A549 (cell line): ENCODE data around the gene HINT2. TPM values are rescaled to one million over a fixed set of nuclear protein-coding genes. Genes with fewer than 3 reads are reported as not detected.

Experiments used
- ATAC-seq, 2 experiments: fragments of 200-7000 bp in 1 of 2; fragments of >200 bp in 1 of 2; cut with Nextera tagmentation in 1 of 2; cut with Tn5 transposase in 1 of 2; 3 replicates each; pipeline versions ENCODE4 v1.8.0 to v1.9.1; 2018 to 2020; ENCODE audit warnings: mild to moderate bottlenecking in 1 of 2, moderate library complexity in 1 of 2
- CTCF ChIA-PET: fragments of 300-600 bp; sonication (Branson Sonifier 250); formaldehyde crosslinking; extraction: SDS; loops from one replicate; lab custom pipeline; 2021; ENCODE audit warnings: antibody characterized with exemption, inconsistent platforms; lab: Yijun Ruan, JAX
- POLR2A ChIA-PET: fragments of 350-600 bp; formaldehyde crosslinking; extraction: SDS; loops from one replicate; lab custom pipeline; 2021; ENCODE audit warnings: antibody characterized with exemption, inconsistent platforms; lab: Yijun Ruan, JAX
- DNase-seq, 2 experiments: peaks; one replicate each; pipeline versions ENCODE4 v3.0.0 to v3.0.0-alpha.2; 2011 to 2016; ENCODE audit warnings: low read depth in 1 of 2, low spot score in 1 of 2
- FAIRE-seq: peaks from 2 replicates; lab custom pipeline; 2011; peaks lifted over from hg19 to GRCh38; lab: Jason Lieb, UNC
- H3K27ac ChIP-seq, 2 experiments: fragments of >200 bp; sonication (Bioruptor Twin); formaldehyde crosslinking; 3 replicates each; pipeline ENCODE4 v1.5.1; 2016 to 2017
- H3K4me1 ChIP-seq: fragments of >200 bp; sonication (Bioruptor Twin); formaldehyde crosslinking; 3 replicates; pipeline ENCODE4 v1.6.1; 2016
- H3K4me2 ChIP-seq: fragments of >200 bp; sonication (Bioruptor Twin); formaldehyde crosslinking; 3 replicates; pipeline ENCODE4 v1.6.1; 2016
- H3K4me3 ChIP-seq: fragments of >200 bp; sonication (Bioruptor Twin); formaldehyde crosslinking; 3 replicates; pipeline ENCODE4 v1.5.1; 2016
- H3K9me3 ChIP-seq: fragments of >200 bp; sonication (Bioruptor Twin); formaldehyde crosslinking; 3 replicates; pipeline ENCODE4 v1.6.1; 2016
- EHF ChIP-seq: fragments of 250-450 bp; sonication (Bioruptor Pico); IDR thresholded peaks from 2 replicates; pipeline ENCODE4 v1.5.0; 2020; ENCODE audit warnings: mild to moderate bottlenecking
- ELK1 ChIP-seq: fragments of 150-350 bp; IDR thresholded peaks from 2 replicates; pipeline ENCODE4 v1.6.1; 2014; ENCODE audit warnings: low read depth, mild to moderate bottlenecking, low read length
- EP300 ChIP-seq, 2 experiments: fragments of >200 bp; sonication (Bioruptor Twin); formaldehyde crosslinking; IDR thresholded peaks; 2 replicates in 1 of 2; 3 replicates in 1 of 2; pipeline ENCODE4 v1.6.1; 2016 to 2017
- HDAC2 ChIP-seq: fragments of 200-600 bp; sonication (generic); IDR thresholded peaks from 2 replicates; pipeline ENCODE4 v1.6.1; 2016
- HOXA7 ChIP-seq: fragments of 250-450 bp; sonication (Bioruptor Pico); IDR thresholded peaks from 2 replicates; pipeline ENCODE4 v1.5.0; 2020; ENCODE audit warnings: mild to moderate bottlenecking, moderate library complexity
- JUN ChIP-seq, 2 experiments: fragments of >200 bp; sonication (Bioruptor Twin); formaldehyde crosslinking; IDR thresholded peaks; 2 replicates in 1 of 2; 3 replicates in 1 of 2; pipeline ENCODE4 v1.6.1; 2016 to 2017
- KDM5A ChIP-seq: fragments of 200-600 bp; sonication (generic); IDR thresholded peaks from 2 replicates; pipeline ENCODE4 v1.6.1; 2016; ENCODE audit warnings: antibody characterized with exemption, mild to moderate bottlenecking
- NFE2L2 ChIP-seq: fragments of 150-350 bp; conservative IDR thresholded peaks from 2 replicates; pipeline ENCODE4 v1.6.1; 2014; ENCODE audit warnings: low read length
- PHF8 ChIP-seq: fragments of 200-600 bp; sonication (generic); IDR thresholded peaks from 2 replicates; pipeline ENCODE4 v1.6.1; 2016; ENCODE audit warnings: low read depth, mild to moderate bottlenecking, antibody characterized with exemption, moderate library complexity, borderline replicate concordance
- RARB ChIP-seq: fragments of 250-450 bp; sonication (Bioruptor Pico); IDR thresholded peaks from 2 replicates; pipeline ENCODE4 v1.8.0; 2021; ENCODE audit warnings: mild to moderate bottlenecking, moderate library complexity
- RFX5 ChIP-seq: fragments of 450-650 bp; IDR thresholded peaks from 2 replicates; pipeline ENCODE4 v1.7.1; 2014; ENCODE audit warnings: antibody characterized with exemption, mild to moderate bottlenecking, moderate library complexity
- RNF2 ChIP-seq: fragments of 200-600 bp; sonication (generic); IDR thresholded peaks from 2 replicates; pipeline ENCODE4 v1.6.1; 2016; ENCODE audit warnings: low read depth, mild to moderate bottlenecking, antibody characterized with exemption, moderate library complexity, borderline replicate concordance
- SREBF2 ChIP-seq: fragments of 450-650 bp; IDR thresholded peaks from 2 replicates; pipeline ENCODE4 v1.6.1; 2014; ENCODE audit warnings: mild to moderate bottlenecking, moderate library complexity
- ZNF302 ChIP-seq: fragments of 250-450 bp; sonication (Bioruptor Pico); IDR thresholded peaks from 2 replicates; pipeline ENCODE4 v1.9.0; 2021; ENCODE audit warnings: inconsistent platforms, mild to moderate bottlenecking, moderate library complexity
- WGBS: methylation state at CpG from one replicate; pipeline ENCODE4 v1.1.6; 2017; ENCODE audit errors: missing lambda C conversion rate; 5-methylcytosine and 5-hydroxymethylcytosine counted together
- polyA plus RNA-seq, 4 experiments: library from polyadenylated mRNA; depleted of rRNA in 3 of 4; stranded (reverse); fragments of >200 nt; fragmentation: RNase III in 1 of 4; extraction: RNeasy Plus Mini Kit Qiagen cat#74134 plus additional on column Dnase treatment in 1 of 4; gene quantifications; 2 replicates in 3 of 4; 3 replicates in 1 of 4; pipeline ENCODE4 v1.2.3, GENCODE V29; 2011 to 2017
- TF ChIP-seq, protein P1 (sequence below): fragments of 450-650 bp; IDR thresholded peaks from 2 replicates; pipeline ENCODE4 v1.6.1; 2014; ENCODE audit warnings: antibody characterized with exemption
- TF ChIP-seq, protein P2 (sequence below): fragments of >200 bp; sonication (Bioruptor Twin); formaldehyde crosslinking; IDR thresholded peaks from 2 replicates; pipeline ENCODE4 v1.6.1; 2016

Gene HINT2
- polyA plus RNA-seq, 2 of the 4 experiments (the other 2 are of a cell fraction), result 46.9 to 69.2 TPM

DNA sequence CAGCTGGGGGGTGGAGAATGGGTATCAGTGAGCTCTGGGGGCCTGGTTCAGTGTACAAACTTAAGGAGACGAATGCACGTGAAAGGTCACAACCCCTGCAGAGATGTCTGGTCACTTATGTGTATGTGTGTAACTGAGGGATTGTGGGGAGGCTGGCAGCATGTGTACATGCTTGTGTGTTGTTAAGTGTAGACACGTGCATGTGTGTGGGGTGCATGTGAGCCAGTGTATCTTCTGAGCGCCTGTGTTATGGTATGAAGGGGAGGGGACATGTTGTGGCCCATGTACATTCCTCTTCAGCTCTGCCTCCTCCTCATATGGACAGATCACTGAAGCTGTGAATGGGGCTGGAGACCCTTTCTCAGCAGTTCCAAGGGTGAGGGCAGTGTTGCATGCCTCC, 16.2 kb upstream of the HINT2 start:
- ChIA-PET POLR2A (interaction anchor here (0.7 kb wide), 1 partner anchor 17 kb away, joined by 3 read pairs; the partner anchor contains the start of gene HINT2), CTCF (interaction anchor here (0.7 to 2.4 kb wide), 6 partner anchors 27 to 80 kb away, joined by 3 to 9 read pairs (median 4); no protein-coding TSS in a partner anchor)
- DNase-seq (no peak), FAIRE-seq (no peak), ATAC-seq (no peak)
- WGBS, result 93% methylated on average over 4 of the region's 4 CpGs
- Histone ChIP-seq H3K27ac (no peak overlapping the region), H3K4me2 (no peak overlapping the region), H3K4me3 (no peak overlapping the region), H3K4me1 (peaks cover 4% of the 10 kb centered on the region; the same call in 2 of the 3 replicates), H3K9me3 (no peaks in the 10 kb centered on the region)
- TF ChIP-seq, protein P1, sequence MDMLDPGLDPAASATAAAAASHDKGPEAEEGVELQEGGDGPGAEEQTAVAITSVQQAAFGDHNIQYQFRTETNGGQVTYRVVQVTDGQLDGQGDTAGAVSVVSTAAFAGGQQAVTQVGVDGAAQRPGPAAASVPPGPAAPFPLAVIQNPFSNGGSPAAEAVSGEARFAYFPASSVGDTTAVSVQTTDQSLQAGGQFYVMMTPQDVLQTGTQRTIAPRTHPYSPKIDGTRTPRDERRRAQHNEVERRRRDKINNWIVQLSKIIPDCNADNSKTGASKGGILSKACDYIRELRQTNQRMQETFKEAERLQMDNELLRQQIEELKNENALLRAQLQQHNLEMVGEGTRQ, result no peak

DNA sequence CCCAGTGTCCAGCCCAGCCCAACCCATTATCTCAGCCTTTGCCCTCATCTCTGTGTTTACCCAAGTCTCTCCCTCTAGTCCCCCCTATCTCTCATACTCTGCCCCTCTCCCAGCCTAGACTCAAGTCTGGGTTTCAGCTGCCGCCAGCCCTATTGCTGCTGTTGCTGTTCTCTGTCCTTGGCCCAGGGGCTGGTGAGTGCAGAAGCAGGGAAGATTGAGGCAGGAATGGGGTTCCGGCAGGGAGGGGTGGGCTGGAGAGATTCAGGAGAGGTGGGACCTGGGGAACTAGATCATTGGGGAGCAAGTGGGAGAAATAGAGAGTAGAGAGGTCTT, 14.9 kb upstream of the HINT2 start:
- Histone ChIP-seq H3K4me3 (peak overlapping the region; percentile 80), H3K27ac (peak overlapping the region; percentile 84 to 91), H3K4me2 (peak overlapping the region; percentile 96), H3K9me3 (no peaks in the 10 kb centered on the region)
- WGBS, result 62% methylated on average over 2 of the region's 2 CpGs
- FAIRE-seq, result no peak
- POLR2A ChIA-PET, result interaction anchor here (1.5 kb wide), 1 partner anchor 15 kb away, joined by 4 read pairs; the partner anchor contains the start of gene HINT2
- DNase-seq, result no peak
- TF ChIP-seq ZNF302, result no peak
- no peak for TF ChIP-seq JUN (IDR thresholded peaks at IDR 0.05)
- TF ChIP-seq, protein P2, sequence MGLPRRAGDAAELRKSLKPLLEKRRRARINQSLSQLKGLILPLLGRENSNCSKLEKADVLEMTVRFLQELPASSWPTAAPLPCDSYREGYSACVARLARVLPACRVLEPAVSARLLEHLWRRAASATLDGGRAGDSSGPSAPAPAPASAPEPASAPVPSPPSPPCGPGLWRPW, result no peak
- no peak for TF ChIP-seq ELK1
- TF ChIP-seq EP300 (IDR thresholded peaks at IDR 0.05), result no peak
- no peak for TF ChIP-seq KDM5A
- TF ChIP-seq NFE2L2, result no peak
- no peak for TF ChIP-seq RNF2
- TF ChIP-seq EHF (CRISPR knock-in tag), result no peak
- no peak for TF ChIP-seq SREBF2
- no peak for TF ChIP-seq RFX5
- no peak for TF ChIP-seq HOXA7 (CRISPR knock-in tag)
- TF ChIP-seq HDAC2, result no peak
- TF ChIP-seq, all 56 proteins: peak for 0
- no peak for ATAC-seq
- CTCF ChIA-PET, result interaction anchor here (1.3 kb wide), 1 partner anchor 115 kb away, joined by 3 read pairs; no protein-coding TSS in a partner anchor
- H3K4me1 ChIP-seq, result peaks cover 4% of the 10 kb centered on the region; the same call in 2 of the 3 replicates

DNA sequence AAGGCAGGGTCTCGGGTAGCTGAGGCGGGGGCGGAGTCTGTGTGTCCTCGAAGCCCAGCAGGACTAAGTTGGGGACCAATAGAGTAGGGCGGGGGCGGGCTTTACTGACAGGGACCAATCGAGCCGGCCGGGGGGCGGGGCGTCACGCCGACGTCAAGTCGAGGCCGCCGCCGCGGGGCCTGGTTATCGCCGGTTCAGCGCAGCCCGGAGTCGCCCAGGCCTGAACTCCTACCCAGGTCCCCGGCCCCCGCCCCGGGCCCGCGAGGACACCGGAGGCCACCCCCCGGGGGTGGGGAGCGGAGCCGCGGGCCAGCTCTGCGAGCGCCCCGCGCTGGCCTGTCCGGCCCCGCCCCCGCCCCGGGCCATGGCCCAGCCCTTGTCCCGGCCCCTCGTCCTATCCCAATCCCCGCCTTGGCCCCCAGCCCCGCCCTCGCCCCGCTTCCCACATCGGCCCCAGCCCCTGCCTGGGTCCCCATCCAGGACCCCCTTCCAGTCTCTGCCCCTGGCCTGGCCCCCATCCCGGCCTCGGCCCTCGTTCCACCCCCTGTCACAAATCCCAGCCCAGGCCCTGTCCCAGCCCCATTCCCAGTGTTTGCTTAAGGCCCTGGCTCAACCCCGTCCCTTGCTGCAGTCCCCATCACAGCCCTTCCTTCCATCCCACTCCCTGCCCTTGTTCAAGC, 14.4 kb upstream of the HINT2 start, which contains the start of gene TMEM8B:
TMEM8B (plus strand) TSS at position 145 of the 680 bp plus-strand sequence; CDS start at position 365, 220 bp downstream.
- DNase-seq (peak; percentile 90 to 97), FAIRE-seq (no peak), ATAC-seq (peak; percentile 86 to 93)
- Histone ChIP-seq H3K4me1 (peaks cover 4% of the 10 kb centered on the region; the same call in 2 of the 3 replicates), H3K4me3 (peak within 1 kb of the TSS; percentile 80), H3K9me3 (no peaks in the 10 kb centered on the region), H3K27ac (peak within 1 kb of the TSS; percentile 84 to 91), H3K4me2 (peak within 1 kb of the TSS; percentile 96)
- TF ChIP-seq PHF8, result peak; percentile 30; the same call in 1 of the 2 replicates
- TF ChIP-seq RARB (CRISPR knock-in tag), result no peak
- ChIA-PET POLR2A (interaction anchor here (1.5 kb wide), 1 partner anchor 15 kb away, joined by 4 read pairs; the partner anchor contains the start of gene HINT2), CTCF (interaction anchor here (0.6 to 5.6 kb wide), 9 partner anchors 9 to 116 kb away, joined by 3 to 59 read pairs (median 3); partner anchors contain the start of genes HINT2, SPAAR and SPAG8)
- WGBS, result 0% methylated on average over 9 of the region's 53 CpGs
